GM08714 (cell line): ENCODE measurements around the gene RYR2.

ENCODE experiments used
- H3K4me3 ChIP-seq: fragments of 200-500 bp; sonication (Bioruptor generic); 2 replicates; pipeline ENCODE4 v1.5.1; 2014; ENCODE audit warnings: mild to moderate bottlenecking, low read length, inconsistent platforms
- ZNF274 ChIP-seq: IDR thresholded peaks from 2 replicates; pipeline ENCODE4 v1.6.1; 2012; ENCODE audit warnings: mild to moderate bottlenecking, low read depth, low read length

Gene RYR2

DNA sequence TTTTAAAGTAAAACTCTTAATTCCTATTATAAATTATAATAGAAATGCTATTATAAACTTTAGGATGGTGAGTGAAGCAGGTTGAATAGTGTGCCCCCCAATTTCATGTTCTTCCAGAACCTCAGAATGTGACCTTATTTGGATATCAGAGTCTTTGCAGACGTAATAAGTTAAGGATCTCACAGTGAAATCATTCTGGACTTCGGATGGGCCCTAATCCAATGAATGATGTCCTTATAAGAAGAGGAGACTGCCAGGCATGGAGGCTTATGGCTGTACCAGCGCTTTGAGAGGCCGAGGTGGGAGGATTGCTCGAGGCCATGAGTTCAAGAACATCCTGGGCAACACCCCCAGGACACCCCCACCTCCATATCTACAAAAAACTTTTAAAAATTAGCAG lies 28.4 kb upstream of the RYR2 start:
- TF ChIP-seq ZNF274: no peak
- H3K4me3 ChIP-seq: no peak overlapping the region

DNA sequence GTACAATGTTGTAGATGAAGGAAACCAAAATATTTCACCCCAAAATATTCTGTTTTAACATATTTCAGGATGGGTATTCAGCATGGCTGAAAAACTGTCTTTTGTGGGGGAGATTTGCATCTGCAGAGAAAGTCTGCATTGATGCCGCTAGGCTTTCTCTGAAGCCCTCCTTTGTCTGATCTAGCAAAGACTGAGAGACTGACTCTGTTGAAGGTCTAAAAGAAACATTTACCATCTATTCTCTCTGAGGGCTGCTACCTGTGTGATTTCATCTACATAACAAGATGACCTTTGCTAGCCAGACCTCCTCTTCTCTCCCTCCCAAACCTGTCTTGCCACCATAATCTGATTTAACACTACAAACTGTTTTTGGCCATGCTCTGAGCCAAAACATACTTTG lies 25.4 kb upstream of the RYR2 start:
- TF ChIP-seq ZNF274: no peak

DNA sequence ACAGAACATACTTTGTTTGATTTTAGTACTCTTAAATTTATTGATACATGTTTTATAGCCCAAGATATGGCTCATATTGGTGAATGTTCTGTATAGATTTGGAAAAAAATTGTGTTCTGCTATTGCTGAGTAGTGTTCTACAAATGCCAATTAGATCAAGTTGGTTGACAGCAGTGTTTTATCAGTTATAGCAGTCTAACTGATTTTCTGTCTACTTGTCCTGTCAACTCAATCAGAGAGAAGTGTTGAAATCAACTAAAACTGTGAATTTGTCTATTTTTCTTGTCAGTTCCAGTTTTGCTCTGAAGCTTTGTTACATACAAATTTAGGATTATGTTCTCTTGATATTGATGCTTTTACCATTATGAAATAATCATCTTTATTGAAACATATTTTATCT lies 23.1 kb upstream of the RYR2 start:
- H3K4me3 ChIP-seq: no peak overlapping the region
- no peak for TF ChIP-seq ZNF274

More for the DNA sequence above, 25.4 kb upstream of the RYR2 start:
- no peak overlapping the region for H3K4me3 ChIP-seq

DNA sequence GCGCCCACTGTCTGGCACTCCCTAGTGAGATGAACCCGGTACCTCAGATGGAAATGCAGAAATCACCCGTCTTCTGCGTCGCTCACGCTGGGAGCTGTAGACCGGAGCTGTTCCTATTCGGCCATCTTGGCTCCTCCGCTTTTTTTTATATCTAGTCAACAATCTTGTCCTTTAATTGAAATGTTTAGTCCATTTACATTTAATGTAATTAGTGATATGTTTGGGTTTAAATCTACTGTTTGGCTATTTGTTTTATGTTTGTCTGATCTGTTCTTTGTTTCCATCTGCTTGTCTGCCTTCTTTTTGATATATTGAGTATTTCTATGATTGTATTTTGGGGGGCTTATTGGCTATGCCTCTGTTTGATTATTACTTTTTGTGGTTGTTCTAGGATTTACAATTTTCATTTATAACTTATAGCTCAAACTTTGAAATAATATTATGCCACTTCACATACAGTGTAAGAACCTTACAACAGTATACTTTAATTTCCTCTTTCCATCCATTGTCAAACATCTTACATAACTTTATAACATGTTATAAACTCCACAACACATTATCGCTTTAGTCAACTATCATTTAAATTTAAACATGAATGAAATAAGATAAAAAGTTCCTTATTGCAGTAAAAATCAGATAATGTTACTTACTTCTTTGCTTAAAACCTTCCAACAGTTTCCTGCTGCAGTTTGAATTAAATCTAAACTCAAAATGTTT lies 16.5 kb upstream of the RYR2 start:
- no peak for TF ChIP-seq ZNF274
- no peak overlapping the region for H3K4me3 ChIP-seq

DNA sequence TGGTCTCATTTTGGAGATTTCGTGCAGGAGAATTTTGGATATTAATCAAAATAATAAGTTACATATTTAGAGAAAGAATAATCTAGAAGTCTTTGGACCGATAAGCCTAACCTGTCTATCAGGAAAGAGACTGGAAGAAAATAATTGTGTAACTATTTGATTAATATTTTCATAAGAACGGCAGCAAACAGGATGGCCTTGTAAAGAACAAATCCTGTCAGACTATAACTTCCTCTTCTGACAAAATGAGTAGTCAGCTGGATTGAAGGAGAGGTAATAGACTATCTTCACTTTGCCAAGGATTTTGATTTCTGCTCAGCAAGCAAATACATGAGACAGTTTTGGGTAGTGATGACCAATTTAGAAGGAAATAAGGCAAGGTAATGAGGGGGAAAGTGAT lies 12.7 kb upstream of the RYR2 start:
- TF ChIP-seq ZNF274: no peak
- H3K4me3 ChIP-seq: no peak overlapping the region

DNA sequence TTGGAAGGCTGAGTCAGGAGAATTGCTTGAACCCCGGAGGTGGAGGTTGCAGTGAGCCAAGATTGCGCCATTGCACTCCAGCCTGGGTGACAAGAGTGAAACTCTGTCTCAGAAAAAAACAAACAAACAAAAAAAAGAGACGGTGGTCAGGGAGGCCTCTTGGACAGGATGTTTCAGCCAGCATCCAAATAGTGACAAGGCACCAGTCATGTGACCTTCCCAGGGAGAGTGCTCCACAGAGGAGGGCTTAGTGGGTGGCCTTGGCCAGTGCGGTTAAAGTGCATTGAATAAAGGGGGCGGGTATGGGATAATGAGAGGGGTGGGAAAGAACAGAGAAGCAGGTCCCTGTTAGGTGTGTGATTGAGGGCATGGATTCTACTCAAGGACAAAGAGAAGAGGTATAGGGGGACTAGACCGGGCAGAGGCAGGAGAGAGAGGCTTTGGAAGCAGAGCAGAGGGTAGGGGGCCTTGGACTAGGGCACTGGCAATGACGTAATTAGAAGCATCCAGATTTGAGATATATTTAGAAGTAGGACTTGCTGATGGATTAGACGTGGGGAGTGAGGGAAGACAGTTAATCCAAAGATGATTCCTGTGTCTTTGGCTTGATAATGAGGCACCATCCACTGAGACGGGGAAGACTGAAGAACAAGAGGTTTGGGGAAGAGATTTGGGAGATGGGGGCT lies 12.0 kb upstream of the RYR2 start:
- no peak overlapping the region for H3K4me3 ChIP-seq
- no peak for TF ChIP-seq ZNF274

DNA sequence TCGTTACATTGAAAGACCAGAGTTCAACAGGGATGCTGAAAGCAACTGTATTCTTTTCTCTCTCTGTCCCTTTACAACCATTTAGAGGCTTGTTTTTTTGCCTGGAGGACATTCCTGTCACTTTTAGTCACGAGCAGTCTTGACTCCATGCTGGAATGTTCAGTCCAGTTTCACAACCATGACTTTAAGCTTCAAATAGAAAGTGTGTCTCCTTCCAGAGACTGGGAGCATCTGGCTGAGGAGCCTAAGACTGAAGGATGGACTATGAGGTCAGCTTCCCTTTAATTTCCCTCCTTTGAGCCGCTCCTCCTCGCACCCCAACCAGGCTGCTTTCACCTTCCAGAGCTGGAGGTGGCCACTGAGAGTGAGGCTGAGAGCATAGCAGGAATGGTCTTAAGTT lies 10.5 kb upstream of the RYR2 start:
- no peak for TF ChIP-seq ZNF274
- H3K4me3 ChIP-seq: no peak overlapping the region

DNA sequence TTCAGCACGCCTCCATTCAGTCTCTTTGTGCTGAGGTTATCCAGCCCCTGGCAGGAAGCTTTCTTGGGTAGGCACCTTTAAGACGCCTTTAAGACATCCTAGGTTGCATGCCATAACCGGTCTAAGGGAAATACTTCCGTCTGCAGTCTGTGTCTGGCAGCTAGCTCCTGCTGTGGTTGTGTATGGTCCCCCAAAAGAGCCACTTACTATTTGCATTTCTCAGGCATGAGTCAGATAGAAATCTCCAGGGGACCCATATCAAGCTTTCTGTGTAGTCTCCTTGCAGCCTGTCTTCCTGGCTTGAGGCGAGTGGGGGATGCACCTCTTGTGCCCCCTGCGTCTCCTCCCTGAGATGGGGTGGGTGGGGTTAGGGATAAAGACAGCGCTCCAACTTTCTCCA lies 10.0 kb upstream of the RYR2 start:
- no peak for TF ChIP-seq ZNF274
- no peak overlapping the region for H3K4me3 ChIP-seq

DNA sequence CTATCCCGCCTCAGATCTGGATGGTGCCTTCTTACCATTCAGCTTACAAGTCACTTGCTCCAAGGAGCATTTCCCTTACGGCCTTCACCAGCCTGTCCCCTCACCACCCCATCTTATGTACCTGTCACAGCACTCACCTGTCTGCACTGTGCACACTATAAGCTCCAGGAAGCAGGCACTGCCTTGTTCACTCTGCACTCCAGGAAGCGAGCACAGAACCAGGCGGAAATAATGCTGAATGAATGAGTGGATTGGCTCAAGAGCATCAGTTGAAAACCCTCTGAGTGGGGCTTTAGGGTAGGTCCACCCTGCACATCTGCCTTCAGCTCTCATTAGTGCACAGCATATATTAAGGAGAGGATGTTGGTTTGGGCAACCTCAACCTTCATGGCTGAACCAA lies 8.9 kb upstream of the RYR2 start:
- TF ChIP-seq ZNF274: no peak
- no peak overlapping the region for H3K4me3 ChIP-seq

DNA sequence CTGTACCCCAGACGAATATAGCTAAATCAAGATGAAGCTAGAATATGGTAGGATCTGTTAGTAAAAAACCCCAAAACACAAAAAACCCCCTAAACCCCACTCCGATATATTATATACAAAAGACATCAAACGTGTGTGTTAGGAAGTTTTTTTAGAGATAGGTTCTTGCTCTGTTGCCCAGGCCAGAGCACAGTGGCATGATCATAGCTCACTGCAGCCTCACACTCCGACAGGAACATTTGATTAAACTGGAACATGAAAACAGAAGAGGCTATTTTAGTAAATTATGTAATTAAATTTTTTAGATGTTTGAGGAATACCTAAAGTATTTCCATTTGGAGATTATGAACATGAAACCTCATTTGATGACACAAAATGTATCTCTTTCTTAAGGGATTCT lies 8.2 kb upstream of the RYR2 start:
- no peak for TF ChIP-seq ZNF274
- no peak overlapping the region for H3K4me3 ChIP-seq

DNA sequence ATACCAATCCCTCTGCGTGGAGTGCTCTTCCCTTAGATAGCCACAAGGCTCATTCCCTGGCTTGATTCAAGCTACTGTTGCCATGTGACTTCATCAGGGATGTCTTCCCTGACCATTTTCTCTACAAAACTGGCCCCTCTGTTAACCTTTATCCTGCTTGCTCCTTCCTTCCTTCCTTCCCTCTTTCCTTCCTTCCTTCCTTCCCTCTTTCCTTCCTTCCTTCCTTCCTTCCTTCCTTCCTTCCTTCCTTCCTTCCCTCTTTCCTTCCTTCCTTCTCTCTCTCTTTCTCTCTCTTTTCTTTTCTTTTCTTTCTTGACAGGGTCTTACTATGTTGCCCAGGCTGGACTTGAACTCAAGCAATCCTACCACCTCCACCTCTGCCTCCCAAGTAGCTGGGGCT lies 6.2 kb upstream of the RYR2 start:
- no peak for TF ChIP-seq ZNF274
- no peak overlapping the region for H3K4me3 ChIP-seq

DNA sequence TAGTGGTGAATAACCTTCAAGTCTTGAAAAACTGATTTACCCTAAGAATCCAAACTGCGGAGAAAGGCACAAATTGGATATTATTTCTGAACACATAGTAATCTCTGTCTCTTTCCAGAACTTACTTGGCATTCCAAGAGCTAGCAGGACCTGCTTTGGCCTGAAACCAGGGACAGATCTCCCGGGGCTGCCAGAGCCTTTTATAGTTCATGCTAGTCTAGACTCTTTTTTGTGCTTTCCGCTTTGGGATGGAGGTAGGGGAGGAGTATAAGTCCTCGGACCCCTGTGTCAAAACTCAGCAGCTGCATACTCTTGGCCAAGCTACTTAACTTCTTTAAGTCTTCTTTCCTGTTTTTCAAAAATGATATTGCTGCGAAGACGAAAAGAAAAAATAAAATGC lies 3.8 kb upstream of the RYR2 start:
- no peak for TF ChIP-seq ZNF274
- no peak overlapping the region for H3K4me3 ChIP-seq

DNA sequence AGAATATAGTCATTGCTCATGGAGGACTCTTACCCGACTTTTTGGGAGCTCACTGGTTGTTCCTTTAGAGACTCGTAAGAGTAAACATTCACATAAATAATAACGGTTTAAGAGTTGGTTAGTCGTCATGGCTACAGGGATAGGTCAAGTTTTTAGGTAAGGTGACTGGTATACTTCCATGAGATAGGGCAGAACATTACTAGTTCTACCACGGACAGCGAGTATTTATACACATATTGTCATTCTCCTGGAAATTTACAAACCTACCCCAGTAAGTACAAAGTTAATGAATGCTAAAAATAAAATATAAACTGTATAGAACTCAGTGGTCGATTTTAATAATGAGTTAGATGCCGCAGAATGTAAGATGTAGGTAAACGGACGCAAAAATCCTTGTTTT lies 1.2 kb upstream of the RYR2 start:
- H3K4me3 ChIP-seq: no peak overlapping the region
- TF ChIP-seq ZNF274: no peak

DNA sequence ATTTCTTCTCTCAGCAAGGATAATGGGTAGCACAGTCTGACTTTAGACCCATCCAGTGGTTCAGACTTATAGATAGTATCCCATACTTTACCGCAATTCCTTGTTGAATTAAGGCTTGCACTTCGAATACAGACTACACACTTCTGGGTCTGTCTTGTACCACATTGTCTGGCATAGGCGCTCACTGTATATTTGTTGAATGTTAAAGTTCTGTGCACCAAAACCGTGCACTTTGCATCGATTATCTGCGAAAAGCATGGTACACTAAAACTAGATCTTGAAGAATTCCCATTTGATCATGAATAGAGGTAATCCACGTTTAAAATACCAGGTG lies 556 bp upstream of the RYR2 start:
- TF ChIP-seq ZNF274: no peak
- H3K4me3 ChIP-seq: no peak overlapping the region

DNA sequence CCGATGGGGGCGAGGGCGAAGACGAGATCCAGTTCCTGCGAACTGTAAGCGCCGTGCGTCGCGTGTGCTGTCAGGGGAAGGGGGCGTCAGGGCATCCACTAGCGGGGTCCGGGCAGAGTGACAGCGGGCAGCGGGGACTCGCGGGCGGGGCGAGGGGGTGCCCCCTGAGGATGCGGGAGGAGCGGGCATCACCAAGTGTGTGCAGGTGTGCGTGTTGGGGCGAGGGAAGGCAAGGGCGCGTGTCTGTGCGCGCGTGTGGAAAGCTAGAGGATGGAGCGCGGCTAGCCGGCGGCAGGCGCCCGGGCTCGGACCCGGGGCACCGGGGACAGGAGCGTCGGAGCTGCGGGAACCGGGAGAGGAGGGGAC lies 525 bp downstream of the RYR2 start:
- no peak for TF ChIP-seq ZNF274
- H3K4me3 ChIP-seq: no peak overlapping the region; the same call in 1 of the 2 replicates

DNA sequence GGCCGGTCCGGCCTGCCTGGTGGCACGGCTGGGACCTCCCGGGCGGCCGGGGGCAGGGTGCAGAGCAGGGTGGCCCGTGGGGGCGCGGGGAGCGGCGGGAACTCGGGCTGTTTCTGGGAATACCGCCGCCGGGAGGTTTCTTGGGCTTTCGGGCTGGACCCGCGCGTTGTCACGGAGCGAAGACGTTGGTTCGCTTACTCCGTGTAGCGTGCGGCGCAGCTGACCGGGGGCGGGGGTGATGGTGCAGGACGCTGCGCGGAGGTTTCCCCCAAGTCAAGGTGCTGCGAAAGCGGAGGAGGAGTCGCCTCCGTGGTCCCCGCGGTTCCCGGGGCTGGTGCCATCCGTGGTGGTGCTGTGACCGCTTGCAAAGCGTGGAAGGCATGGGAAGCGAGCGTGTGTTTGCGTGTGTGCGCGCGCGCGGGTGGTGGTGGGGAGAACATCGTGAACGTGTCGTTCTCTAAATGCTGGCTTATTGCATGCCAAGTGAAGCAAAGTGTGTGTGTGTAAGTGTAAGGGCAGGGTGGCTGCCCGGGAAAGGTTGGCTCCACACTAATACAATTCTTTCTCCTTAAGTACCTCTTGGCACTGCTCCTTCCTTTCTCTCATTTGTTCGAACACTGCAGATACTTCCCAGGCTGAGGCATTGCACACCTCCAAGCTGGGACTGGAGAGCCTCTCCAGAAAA lies 1.1 kb downstream of the RYR2 start:
- TF ChIP-seq ZNF274: no peak
- H3K4me3 ChIP-seq: no peak overlapping the region; the same call in 1 of the 2 replicates
